HG03196 (cell line): ENCODE data around the gene ARMC12.
"Not testable (repeated sequence)": the region's sequence is repeated elsewhere in the genome, so short reads cannot be mapped to it uniquely, and the experiment has no call there.

Experiments used
- ATAC-seq: cut with Tn5 transposase; IDR thresholded peaks from one replicate; pipeline ENCODE4 v1.9.1; 2021; ENCODE audit not compliant: unreplicated experiment

Gene ARMC12

GRCh38 chr6:35736982-35737412 is at the start of gene ARMC12:
TSS of gene ARMC12 (plus strand) at chr6:35737032. CDS start at chr6:35737109, 77 bp downstream.
- no peak for ATAC-seq

- peak; percentile 31 for ATAC-seq
Measured at GRCh38 chr6:35687658-35688604, 48.9 kb upstream of the ARMC12 start.

GRCh38 chr6:35688605-35689322 is 48.1 kb upstream of the ARMC12 start, which contains the start of gene FKBP5:
TSS of gene FKBP5 (minus strand) at chr6:35688915. CDS start at chr6:35642824, 46,091 bp downstream.
- ATAC-seq = peak; percentile 77

GRCh38 chr6:35690006-35690405 is 46.8 kb upstream of the ARMC12 start:
- ATAC-seq = not testable (repeated sequence)

DNA sequence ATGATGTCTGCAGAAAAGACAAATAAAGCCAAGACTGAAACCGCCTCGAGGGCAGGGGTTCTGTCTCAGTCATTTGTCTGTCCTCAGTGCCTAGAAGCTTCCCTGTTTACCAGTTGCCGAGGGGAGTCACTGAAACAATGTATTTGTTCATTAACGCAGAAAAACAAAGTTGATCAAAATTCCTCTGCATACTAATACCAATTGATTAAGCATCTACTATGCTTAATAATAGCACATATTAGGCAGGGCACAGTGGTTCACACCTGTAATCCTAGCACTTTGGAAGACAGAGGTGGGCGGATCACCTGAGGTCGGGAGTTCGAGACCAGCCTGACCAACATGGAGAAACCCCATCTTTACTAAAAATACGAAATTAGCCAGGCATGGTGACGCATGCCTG is 46.3 kb upstream of the ARMC12 start:
- ATAC-seq = no peak

DNA sequence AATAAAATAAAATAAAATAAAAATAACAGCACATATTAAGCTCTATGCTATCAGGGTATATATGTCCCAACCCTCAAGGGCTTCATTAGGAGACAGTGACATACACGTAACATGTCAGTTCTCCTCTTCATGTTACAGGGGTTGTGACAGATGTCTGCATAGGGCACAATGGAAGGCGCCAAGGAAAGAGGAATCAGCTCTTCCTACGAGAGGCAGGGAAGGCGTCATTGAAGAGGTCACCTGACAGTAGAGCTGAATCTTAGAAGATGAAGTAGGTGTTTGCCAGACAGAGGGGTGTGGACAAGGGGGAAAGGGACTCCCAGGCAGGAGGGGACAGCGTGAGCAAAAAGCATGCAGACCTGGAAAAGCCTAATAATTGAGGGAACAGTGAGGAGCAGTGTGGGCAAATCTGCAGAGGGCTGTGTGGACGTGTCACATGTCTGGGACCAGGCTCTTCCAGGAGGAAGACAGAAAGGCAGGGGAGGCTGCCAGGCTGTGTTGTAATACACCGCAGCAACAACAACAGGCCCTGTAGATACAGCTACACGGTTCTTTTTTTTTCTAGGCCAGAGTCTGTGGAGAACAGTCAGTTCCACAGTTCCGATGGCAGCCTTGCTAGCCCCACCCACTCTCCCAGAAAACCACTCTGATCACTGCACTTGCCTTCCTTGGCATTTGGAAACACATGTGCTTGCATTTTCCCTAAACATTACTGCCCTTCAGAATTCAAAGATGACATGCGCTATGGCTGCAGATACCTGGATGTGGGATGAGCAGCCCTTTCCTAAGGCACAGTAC is 45.6 kb upstream of the ARMC12 start:
- ATAC-seq = no peak

DNA sequence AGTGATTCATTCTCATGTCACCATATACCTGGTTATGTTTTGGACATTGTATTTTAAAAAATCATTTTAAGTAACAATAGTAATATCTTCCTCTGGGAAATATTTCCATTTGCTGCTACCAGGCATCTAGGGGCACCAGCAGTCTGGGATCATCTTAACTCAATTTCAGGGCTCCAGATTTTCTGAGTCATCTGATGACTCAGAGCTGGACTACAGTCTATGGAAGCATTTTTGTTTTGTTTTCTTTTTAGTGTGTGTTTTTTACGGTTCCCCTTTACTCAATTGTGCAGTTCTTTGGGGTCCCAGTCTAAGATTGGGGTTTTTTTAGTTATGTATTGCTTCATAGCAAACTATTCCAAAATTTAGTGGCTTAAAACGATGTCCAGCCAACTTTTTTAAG is 42.4 kb upstream of the ARMC12 start:
- no peak for ATAC-seq

GRCh38 chr6:35698430-35698829 is 38.4 kb upstream of the ARMC12 start:
- not testable (repeated sequence) for ATAC-seq

GRCh38 chr6:35698858-35699257 is 38.0 kb upstream of the ARMC12 start:
- no peak for ATAC-seq

DNA sequence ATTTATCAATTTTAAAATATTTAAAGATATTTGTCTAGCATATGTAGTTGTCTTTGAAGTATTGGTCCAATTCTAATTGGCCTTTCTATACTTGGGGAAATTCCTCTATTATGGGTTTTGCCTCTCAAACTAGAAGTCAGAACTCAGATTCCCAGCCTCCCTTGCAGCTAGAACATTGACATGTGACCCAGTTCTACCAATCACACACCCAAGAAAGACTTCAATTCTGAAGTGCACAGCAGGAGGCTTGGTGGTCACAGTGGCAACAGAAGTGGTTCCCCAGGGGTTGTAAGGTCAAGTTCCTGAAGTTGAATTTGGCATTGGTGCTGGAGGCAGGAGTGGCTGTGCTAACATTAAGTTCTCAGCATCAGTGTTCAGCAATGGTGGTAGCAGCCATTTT is 33.3 kb upstream of the ARMC12 start:
- no peak for ATAC-seq

DNA sequence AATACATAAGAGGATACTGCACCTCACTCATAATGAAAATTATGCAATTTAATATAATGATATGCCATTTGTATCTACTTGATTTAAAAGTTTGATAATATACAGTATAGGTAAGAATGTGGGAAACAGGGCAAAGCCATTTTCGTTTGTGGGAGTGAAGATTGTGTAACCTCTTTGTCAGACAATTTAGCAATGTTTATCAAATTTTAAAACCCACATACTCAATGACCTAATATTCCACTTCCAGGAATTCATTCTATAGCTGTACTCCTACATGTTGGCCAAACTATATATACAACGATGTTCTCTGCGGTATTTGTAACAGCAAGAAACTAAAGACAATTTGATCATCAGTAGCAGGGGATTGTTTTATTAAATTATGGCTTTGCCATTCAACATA is 30.4 kb upstream of the ARMC12 start:
- ATAC-seq = no peak

DNA sequence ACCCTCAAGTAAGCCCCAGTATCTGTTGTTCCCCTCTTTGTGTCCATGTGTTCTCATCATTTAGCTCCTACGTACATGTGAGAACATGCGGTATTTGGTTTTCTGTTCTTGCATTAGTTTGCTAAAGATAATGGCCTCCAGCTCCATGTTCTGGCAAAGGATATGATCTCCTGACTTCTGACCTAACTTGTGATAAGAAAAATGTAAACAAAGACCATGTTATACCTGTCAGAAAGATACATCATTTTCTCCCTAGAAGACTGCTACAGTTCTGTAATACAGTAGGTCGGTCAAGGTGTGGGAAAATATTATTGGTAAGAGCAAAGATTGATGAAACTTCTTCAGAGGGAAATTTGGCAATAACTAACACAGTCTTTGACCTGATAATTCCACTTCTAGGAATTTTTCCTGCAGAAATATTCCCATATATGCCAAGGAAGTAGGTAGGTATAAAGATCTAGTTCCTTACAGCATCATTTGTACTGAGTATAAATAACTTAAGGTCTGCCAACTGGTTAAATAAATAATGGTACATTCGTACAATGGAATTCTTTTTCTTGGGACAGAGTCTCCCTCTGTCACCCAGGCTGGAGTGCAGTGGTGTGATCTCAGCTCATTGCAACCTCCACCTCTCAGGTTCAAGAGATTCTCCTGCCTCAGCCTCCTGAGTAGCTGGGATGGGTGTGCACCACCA is 29.0 kb upstream of the ARMC12 start:
- ATAC-seq = no peak

- no peak for ATAC-seq
Measured at GRCh38 chr6:35708585-35708984, 28.2 kb upstream of the ARMC12 start.

DNA sequence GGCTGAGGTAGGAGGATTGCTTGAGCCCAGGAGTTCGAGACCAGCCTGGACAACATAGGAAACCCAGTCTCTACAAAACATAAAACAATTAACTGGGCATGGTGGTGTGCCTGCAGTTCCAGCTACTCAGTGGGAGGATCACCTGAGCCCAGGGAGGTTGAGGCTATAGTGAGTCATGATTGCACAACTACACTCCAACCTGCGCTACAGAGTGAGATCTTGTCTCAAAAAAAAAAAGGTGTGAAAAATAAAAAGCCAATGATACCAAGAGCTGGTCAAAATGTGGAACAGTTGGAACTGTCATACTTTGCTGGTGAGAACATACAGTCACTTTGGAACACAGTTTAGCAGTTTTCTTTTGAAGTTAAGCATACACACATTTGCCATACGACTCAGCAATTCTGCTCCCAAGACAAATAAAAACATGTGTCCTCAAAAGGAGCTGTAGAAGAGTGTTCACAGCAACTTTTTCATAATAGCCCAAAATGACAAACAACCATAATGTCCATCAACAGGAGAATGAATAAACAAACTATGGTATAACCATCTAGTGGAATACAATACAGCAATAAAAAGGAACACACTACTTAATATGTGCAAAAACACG is 26.5 kb upstream of the ARMC12 start:
- no peak for ATAC-seq

GRCh38 chr6:35711731-35712130 is 25.1 kb upstream of the ARMC12 start:
- no peak for ATAC-seq

GRCh38 chr6:35713006-35713767 is 23.6 kb upstream of the ARMC12 start:
- no peak for ATAC-seq

DNA sequence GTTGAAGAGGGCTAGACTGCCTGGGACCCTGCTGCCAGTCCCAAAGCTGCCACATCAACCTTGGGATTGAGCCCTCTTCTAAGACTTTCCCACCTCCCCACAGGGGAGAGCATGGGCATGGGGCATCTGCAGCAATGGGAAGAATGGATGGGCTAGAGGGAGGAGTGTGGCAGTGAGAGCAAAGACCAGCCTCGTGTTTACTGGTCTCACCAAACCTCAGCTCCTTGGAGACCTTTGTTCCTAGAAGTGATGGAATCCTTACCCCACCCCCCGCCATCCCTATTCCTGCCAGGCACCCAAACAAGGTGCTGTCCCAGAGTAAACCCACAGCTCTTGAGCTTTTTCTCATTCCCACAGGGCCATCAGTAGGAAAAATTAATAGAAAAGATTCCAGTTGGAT is 20.0 kb upstream of the ARMC12 start:
- no peak for ATAC-seq

- no peak for ATAC-seq
Measured at GRCh38 chr6:35717449-35718374, 19.1 kb upstream of the ARMC12 start.
